Skeletal muscle satellite cell (primary cell): ENCODE measurements around the gene ZNF200.
A peak's percentile ranks its signal among the peaks of the same experiment; 100 is the strongest.
"Not testable (repeated sequence)": the region's sequence is repeated elsewhere in the genome, so short reads cannot be mapped to it uniquely, and the experiment has no call there.

Experiments
- H3K27me3 ChIP-seq: 2 replicates; pipeline ENCODE4 v1.7.0; 2013; ENCODE audit warnings: low read length; ENCODE audit not compliant: control insufficient read depth, insufficient read depth
- H3K36me3 ChIP-seq: 2 replicates; pipeline ENCODE4 v1.7.0; 2013; ENCODE audit warnings: mild to moderate bottlenecking, control low read depth, low read length; ENCODE audit not compliant: insufficient read depth
- H3K4me1 ChIP-seq: 2 replicates; pipeline ENCODE4 v1.7.0; 2013; ENCODE audit warnings: low read length; ENCODE audit not compliant: control insufficient read depth, insufficient read depth
- H3K4me2 ChIP-seq: 2 replicates; pipeline ENCODE4 v1.7.0; 2013; ENCODE audit warnings: mild to moderate bottlenecking, low read length
- H3K4me3 ChIP-seq: 2 replicates; pipeline ENCODE4 v1.7.0; 2013; ENCODE audit warnings: low read length
- H3K9ac ChIP-seq: 2 replicates; pipeline ENCODE4 v1.7.0; 2013; ENCODE audit warnings: mild to moderate bottlenecking, low read depth, low read length, moderate library complexity
- H3K9me3 ChIP-seq: replicated peaks from 2 replicates; pipeline ENCODE4 v1.7.0; 2013; ENCODE audit warnings: mild to moderate bottlenecking, control low read depth, low read length

The ZNF200 gene

GRCh38 chr16:3182608-3183444 lies 52.1 kb downstream of the ZNF200 start:
- Histone ChIP-seq H3K4me2 (peak overlapping the region; percentile 92), H3K9ac (peak overlapping the region; percentile 33), H3K9me3 (no peaks in the 10 kb centered on the region), H3K4me3 (peak overlapping the region; percentile 74), H3K4me1 (peaks cover 12% of the 10 kb centered on the region), H3K27me3 (peaks cover 46% of the 10 kb centered on the region), H3K36me3 (no peaks in the 10 kb centered on the region)

- H3K27me3 ChIP-seq = peaks cover 47% of the 10 kb centered on the region
- H3K4me3 ChIP-seq, H3K36me3 ChIP-seq, H3K4me2 ChIP-seq, H3K9me3 ChIP-seq, H3K9ac ChIP-seq: not testable (repeated sequence)
- peaks cover 12% of the 10 kb centered on the region for H3K4me1 ChIP-seq
These were observed 52.7 kb downstream of the ZNF200 start for GRCh38 chr16:3182293-3182607.

GRCh38 chr16:3180445-3180878 lies 54.5 kb downstream of the ZNF200 start:
- no peak overlapping the region for H3K9ac ChIP-seq
- no peaks in the 10 kb centered on the region for H3K9me3 ChIP-seq
- H3K4me3 ChIP-seq = no peak overlapping the region
- H3K4me1 ChIP-seq = peaks cover 12% of the 10 kb centered on the region
- H3K27me3 ChIP-seq = peaks cover 55% of the 10 kb centered on the region
- H3K36me3 ChIP-seq = no peaks in the 10 kb centered on the region
- no peak overlapping the region for H3K4me2 ChIP-seq

GRCh38 chr16:3179651-3180050 lies 55.3 kb downstream of the ZNF200 start:
- Histone ChIP-seq H3K36me3 (no peaks in the 10 kb centered on the region), H3K9me3 (no peaks in the 10 kb centered on the region), H3K4me1 (peaks cover 12% of the 10 kb centered on the region), H3K9ac (no peak overlapping the region), H3K4me2 (no peak overlapping the region), H3K4me3 (no peak overlapping the region), H3K27me3 (peaks cover 62% of the 10 kb centered on the region)

GRCh38 chr16:3175157-3176093 lies 59.5 kb downstream of the ZNF200 start:
- peak overlapping the region; percentile 30 for H3K4me3 ChIP-seq
- H3K36me3 ChIP-seq = no peaks in the 10 kb centered on the region
- no peaks in the 10 kb centered on the region for H3K9me3 ChIP-seq
- H3K9ac ChIP-seq = no peak overlapping the region
- H3K27me3 ChIP-seq = peaks cover 64% of the 10 kb centered on the region
- H3K4me1 ChIP-seq = peaks cover 13% of the 10 kb centered on the region
- peak overlapping the region; percentile 72 for H3K4me2 ChIP-seq

- Histone ChIP-seq H3K27me3 (peaks cover 64% of the 10 kb centered on the region), H3K9me3 (no peaks in the 10 kb centered on the region), H3K36me3 (no peaks in the 10 kb centered on the region), H3K9ac (no peak overlapping the region), H3K4me2 (peak overlapping the region; percentile 72), H3K4me1 (peaks cover 15% of the 10 kb centered on the region), H3K4me3 (no peak overlapping the region)
These were observed 60.3 kb downstream of the ZNF200 start for GRCh38 chr16:3174618-3175148.

- Histone ChIP-seq H3K9me3 (no peaks in the 10 kb centered on the region), H3K4me2 (peak overlapping the region; percentile 65), H3K36me3 (no peaks in the 10 kb centered on the region), H3K4me3 (no peak overlapping the region), H3K4me1 (peaks cover 15% of the 10 kb centered on the region), H3K9ac (no peak overlapping the region), H3K27me3 (peaks cover 65% of the 10 kb centered on the region)
These were observed 60.9 kb downstream of the ZNF200 start for GRCh38 chr16:3173892-3174617.
